Stimulated activated CD4-positive, alpha-beta T cell treated with anti-CD3 and anti-CD28 coated beads, TNF-alpha, amount 100 ng/mL, for 48 hours (primary cell): ENCODE measurements around the gene IFFO2.
A peak's percentile ranks its signal among the peaks of the same experiment; 100 is the strongest.

Experiments
- DNase-seq, 3 donors: peaks; one replicate each; pipeline ENCODE4 v3.0.0-alpha.2; 2020; ENCODE audit warnings: low read depth in 3 of 3

Gene IFFO2

DNA sequence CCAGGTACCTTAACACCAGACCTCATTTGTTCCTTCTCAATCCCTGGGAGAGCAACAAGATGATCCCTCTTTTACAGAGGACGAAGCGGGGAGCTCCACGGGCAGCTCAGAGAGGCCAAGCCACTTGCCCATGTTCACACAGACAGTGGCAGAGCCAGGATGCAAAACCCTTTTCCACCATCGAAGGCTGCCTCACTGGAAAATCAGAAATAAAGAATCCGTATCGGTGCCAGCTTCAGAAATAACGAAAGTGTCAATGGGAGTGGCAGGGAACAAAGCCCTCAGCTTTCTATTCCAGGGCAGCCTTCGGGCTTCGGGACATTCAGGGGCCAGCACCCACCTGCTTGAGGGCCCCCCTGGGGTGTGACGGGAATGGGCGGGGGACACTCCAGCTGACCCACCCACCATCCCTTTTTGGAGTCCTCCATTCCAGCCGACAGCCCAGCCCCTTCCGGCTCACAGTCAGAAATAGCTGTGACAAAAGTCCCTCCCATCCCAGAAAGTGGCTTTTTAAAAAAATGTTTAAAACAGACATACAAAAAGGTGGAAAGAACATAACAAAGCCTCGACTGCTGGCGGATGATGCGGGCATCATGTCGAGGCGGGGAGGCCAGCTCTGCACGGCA lies 6.0 kb downstream of the IFFO2 start:
- DNase-seq: no peak

GRCh38 chr1:18949686-18950400 lies 6.6 kb downstream of the IFFO2 start:
- no peak for DNase-seq

- DNase-seq: no peak
Observed at GRCh38 chr1:18948913-18949685, 7.4 kb downstream of the IFFO2 start.

DNA sequence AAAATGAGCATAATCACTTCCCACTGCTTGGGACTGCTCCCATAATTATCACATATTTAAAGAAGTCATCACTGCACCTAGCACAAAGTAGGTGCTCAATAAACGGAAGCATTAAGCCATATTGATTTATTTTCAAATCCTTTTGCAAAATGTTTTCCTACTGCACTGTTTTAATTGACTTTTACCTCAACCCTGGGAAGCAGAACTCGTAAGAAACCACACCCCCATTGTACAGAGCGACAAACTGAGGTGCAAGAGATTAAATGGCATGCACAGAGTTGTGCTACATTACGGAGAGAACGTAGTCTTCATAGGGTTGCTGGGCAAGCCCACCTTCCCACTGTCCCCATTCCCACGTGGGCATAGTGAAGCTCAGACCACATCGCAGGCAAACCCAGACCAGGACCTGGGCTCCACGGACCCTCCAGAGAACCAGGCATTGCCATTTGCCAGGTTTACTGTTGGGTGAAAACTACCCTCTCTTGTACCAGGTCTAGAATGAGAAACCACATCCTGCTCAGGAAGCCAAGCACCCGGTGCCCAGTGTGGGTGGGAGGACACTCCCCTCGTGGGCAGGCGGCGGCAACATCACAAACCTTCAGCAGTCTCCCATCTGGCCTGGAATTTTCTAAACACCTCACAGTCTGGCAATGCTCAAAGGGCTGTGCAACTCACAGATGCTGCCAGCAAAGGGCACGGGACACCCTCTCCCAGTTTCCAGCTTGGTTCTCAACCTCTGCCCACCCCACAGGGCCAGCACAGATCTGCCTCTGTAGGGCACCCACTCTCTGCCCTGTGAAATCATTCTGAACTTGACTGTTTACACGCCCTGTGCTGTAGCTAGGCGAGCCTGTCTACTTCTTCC lies 8.2 kb downstream of the IFFO2 start:
- peak in 1 of 3 donors; percentile 37 for DNase-seq

- no peak for DNase-seq
Observed at GRCh38 chr1:18947570-18947969, 8.9 kb downstream of the IFFO2 start.

DNA sequence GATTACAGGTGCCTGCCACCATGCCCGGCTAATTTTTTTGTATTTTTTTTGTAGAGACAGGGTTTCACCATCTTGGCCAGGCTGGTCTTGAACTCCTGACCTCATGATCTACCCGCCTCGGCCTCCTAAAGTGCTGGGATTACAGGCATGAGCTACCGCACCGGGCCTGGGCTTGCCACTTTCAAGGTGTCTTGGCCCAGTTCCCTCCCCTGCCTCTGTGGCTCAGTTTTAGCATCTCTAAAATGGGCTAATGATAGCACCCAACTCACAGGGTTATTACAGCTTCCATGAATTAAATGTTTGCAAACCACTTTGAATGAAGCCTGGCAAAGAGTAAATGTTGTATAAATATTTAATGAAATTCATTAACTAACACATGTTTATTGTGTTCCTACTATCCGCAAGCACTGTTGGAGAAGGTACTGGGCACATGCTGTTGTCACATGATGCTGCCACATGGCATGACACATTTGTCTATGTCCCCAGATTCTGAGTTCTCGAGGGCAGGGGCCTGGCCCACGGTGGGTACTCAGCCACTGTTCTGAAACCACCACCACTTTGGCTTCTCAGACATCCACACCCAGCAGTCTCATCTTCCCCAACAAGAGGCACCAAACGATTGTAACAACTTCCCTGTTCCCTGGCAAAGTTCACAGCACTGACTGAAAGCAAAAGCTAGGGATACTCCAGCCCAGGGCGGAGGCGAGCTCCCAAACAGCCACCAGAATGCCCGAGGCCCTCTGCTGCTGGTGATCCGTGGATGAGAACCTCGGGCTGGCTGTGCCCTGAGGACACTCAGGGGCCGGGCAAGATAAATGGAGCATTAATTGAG lies 9.7 kb downstream of the IFFO2 start:
- DNase-seq: no peak

GRCh38 chr1:18945401-18945849 lies 11.1 kb downstream of the IFFO2 start:
- no peak for DNase-seq

DNA sequence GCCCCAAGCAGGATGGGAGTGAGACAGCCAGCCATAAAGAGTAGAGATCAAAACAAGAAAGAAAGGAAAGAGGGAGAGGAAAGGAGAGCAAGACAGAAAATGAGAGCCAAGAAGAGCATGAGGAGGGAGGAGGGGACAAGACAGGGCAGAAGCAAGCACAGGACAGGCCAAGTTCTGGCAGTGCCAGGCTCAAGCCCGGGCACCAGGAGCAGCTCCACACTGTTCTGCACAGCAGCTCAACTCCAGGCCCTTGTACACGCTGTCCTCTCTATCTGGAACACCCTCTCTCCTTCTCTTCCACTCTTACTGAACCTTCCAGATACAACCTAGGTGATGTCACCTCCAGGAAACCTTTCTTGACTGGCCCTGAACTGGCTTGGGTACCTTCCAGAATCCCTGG lies 11.7 kb downstream of the IFFO2 start:
- DNase-seq: no peak

DNA sequence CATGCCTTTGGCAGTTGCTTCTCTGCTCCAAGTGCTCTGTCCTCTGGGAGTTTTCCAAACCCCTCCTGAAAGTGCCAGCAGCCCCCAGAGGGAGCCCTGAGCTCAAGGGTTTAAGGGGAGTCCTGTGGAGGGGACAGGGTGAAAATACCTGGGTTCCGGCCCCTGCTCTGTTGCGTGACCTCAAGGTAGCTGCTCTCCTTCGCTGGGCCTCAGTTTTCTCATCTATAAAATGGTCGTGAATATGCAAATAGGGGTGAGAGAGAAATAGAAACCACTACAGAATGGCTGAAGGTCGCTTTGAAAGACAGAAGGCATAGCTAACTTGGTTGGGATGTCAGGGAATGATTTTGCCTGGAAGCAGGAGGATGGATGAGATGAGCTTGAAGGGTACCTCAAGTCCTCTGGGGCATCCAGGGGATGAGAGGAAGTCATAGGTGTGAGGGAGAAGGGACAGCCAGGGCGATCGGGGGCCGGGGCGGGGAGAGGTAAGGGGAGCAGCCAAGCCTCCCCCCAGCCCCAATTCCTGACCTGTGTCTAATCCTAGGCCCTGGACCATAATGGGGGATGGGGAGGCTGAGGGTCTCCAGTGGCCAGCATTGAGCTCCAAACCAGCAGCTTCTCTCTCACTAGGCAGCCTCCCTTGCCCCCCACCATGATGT lies 12.4 kb downstream of the IFFO2 start:
- no peak for DNase-seq

DNA sequence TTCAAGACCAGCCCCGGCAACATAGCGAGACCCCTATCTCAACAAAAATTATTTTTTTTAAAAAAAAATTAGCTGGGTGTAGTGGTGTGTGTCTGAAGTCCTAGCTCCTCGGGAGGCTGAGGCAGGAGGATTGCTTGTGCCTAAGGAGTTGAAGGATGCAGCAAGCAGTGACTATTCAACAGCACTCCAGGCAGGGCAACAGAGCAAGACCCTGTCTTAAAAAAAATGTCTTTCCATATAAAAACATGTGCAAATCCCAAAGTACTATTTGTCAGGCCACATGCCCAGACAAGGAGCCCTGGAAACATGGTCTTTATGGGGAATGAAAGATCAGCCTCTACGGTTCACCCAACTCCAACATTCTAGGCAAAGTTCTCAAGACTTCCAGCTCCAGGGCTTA lies 13.3 kb downstream of the IFFO2 start:
- DNase-seq: no peak

- DNase-seq: no peak
Observed at GRCh38 chr1:18942340-18942739, 14.1 kb downstream of the IFFO2 start.

DNA sequence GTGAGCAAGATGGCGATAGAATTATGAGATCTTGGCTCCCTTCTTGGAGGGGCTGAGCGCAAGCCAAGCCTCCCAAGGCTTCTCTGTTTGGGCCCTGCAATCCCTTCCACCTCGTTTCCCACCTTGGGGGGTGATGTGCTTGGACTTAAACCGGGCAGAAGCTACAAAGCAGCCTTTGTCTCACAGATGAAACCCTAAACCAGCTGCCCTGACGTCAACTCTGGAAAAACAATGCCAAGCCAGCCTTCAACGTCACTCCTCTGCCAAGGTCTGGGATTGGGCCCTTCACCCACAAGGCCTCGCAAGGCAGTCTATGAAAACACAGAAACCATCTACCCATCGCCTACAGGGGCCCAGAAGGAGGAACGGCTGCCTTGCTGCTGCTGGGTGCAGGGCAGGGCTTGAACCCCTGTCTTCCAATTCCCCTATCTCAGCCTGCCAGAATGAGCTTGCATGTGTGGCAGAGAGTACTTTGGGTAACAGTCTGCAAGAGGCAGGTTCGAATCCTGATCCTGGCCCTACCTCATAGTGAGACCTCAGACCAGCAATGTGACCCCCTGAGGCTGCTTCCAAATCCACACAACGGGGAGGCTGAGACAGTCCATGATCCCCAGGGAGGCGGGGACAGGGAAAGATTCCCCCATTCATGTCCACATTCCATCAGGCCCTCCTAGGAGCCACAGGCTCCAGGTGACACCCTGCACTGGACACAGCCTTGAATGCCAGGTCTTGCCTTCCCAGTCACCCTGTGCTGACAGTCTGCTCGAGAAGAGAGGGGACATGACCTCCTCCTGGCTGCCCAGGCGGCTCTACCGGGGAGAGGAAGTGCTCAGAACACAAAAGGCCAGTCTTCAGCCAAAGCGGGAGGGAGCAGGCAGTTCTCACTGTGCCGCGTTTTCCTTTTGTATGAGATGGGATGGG lies 15.0 kb downstream of the IFFO2 start:
- DNase-seq: no peak

- DNase-seq: no peak
Observed at GRCh38 chr1:18940303-18941020, 16.0 kb downstream of the IFFO2 start.

GRCh38 chr1:18939398-18940302 lies 16.8 kb downstream of the IFFO2 start:
- no peak for DNase-seq

DNA sequence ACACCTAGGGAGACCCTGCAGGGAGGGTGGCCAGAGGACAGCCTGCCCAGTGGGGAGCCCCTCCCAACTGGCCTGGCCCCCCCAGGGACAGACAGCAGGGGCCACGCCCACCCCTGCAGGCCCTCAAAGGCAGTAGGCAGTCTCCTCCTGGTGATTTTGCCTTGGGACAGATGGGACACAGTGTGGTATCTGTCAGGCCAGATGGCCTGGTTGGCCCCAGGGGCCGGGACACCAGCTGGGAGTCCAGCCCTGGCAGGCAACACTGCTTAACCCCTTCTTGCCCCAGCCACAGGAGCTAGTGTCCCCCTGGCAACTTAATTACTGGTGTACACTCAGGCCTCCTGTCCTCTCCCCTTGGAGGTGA lies 17.8 kb downstream of the IFFO2 start:
- DNase-seq: no peak

- DNase-seq: no peak
Observed at GRCh38 chr1:18938008-18938706, 18.3 kb downstream of the IFFO2 start.

DNA sequence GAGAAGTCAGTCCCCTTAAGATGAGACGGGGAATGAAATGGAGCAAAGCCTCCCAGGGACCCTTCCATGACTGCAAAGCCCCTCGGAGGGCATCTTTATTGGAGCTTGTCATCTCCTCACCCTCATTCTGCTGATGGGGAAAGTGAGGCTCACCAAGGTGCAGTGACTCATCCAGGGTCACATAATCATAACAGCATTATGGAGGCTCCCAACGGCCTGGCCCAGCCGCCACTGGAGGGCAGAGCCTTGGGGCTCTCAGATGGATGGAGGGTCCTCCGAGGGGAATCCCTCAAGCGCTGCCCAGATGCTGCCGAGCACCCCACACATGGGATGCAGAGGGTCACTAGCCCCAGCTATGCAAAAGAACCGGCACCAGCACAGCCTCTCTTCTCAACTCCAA lies 18.9 kb downstream of the IFFO2 start:
- DNase-seq: no peak
